Osteoblast (primary cell): ENCODE measurements around the gene SRPK2. TPM values are rescaled to one million over a fixed set of nuclear protein-coding genes. Genes with fewer than 3 reads are reported as not detected.
A peak's percentile ranks its signal among the peaks of the same experiment; 100 is the strongest.

Experiments
- DNase-seq: peaks from one replicate; pipeline ENCODE4 v3.0.0; 2011; ENCODE audit warnings: low spot score, mixed read lengths; ENCODE audit not compliant: insufficient read length; ENCODE audit errors: missing footprints
- H2AFZ ChIP-seq: 2 replicates; pipeline ENCODE4 v1.6.0; 2011; ENCODE audit warnings: mild to moderate bottlenecking, low read length
- H3K27ac ChIP-seq: 2 replicates; pipeline ENCODE4 v1.5.1; 2011; ENCODE audit warnings: mild to moderate bottlenecking, low read depth, low read length, moderate library complexity
- H3K27me3 ChIP-seq: 2 replicates; pipeline ENCODE4 v1.6.0; 2012; ENCODE audit warnings: mild to moderate bottlenecking, control low read depth, inconsistent platforms, low read length, moderate library complexity; ENCODE audit not compliant: insufficient read depth
- H3K36me3 ChIP-seq: 2 replicates; pipeline ENCODE4 v1.5.1; 2011; ENCODE audit warnings: mild to moderate bottlenecking, low read length, control low read depth, moderate library complexity; ENCODE audit not compliant: insufficient read depth
- H3K4me1 ChIP-seq: 2 replicates; pipeline ENCODE4 v1.5.1; 2011; ENCODE audit warnings: mild to moderate bottlenecking, low read length, control low read depth, moderate library complexity; ENCODE audit not compliant: insufficient read depth
- H3K4me2 ChIP-seq: 2 replicates; pipeline ENCODE4 v1.6.0; 2011; ENCODE audit warnings: mild to moderate bottlenecking, low read length; ENCODE audit not compliant: insufficient read depth
- H3K4me3 ChIP-seq: fragments of 200-600 bp; sonication (generic); 3 replicates; pipeline ENCODE4 v1.5.1; 2012; ENCODE audit warnings: mild to moderate bottlenecking, low read length, inconsistent platforms; ENCODE audit not compliant: insufficient read depth
- H3K79me2 ChIP-seq: 2 replicates; pipeline ENCODE4 v1.6.0; 2012; ENCODE audit warnings: mild to moderate bottlenecking, low read length, control low read depth, inconsistent platforms; ENCODE audit not compliant: insufficient read depth
- H3K9me3 ChIP-seq: 2 replicates; pipeline ENCODE4 v1.5.1; 2011; ENCODE audit warnings: low read depth, low read length, control low read depth
- H4K20me1 ChIP-seq: 2 replicates; pipeline ENCODE4 v1.6.0; 2012; ENCODE audit warnings: mild to moderate bottlenecking, low read length, control low read depth; ENCODE audit not compliant: insufficient read depth
- CTCF ChIP-seq: IDR thresholded peaks from 2 replicates; pipeline ENCODE4 v1.5.1; 2011; ENCODE audit warnings: mild to moderate bottlenecking, low read depth, low read length, moderate library complexity; ENCODE audit errors: extremely low read depth
- total RNA-seq: library from RNA; depleted of rRNA; stranded (reverse); fragments of >200 nt; gene quantifications from 2 replicates; pipeline ENCODE4 v1.2.3, GENCODE V29; 2012

Gene SRPK2
- total RNA-seq, 1 donor, result 82.2 TPM

GRCh38 chr7:105278973-105279687 lies 109.6 kb downstream of the SRPK2 start:
- H4K20me1 ChIP-seq, result peaks cover 31% of the 10 kb centered on the region

GRCh38 chr7:105278565-105278964 lies 110.2 kb downstream of the SRPK2 start:
- Histone ChIP-seq H3K4me1 (peaks cover 10% of the 10 kb centered on the region), H3K27ac (no peak overlapping the region), H3K36me3 (peaks cover 2% of the 10 kb centered on the region), H3K27me3 (no peaks in the 10 kb centered on the region), H4K20me1 (peaks cover 33% of the 10 kb centered on the region), H3K4me3 (no peak overlapping the region), H3K4me2 (peak overlapping the region; percentile 69), H2AFZ (no peak overlapping the region), H3K9me3 (no peaks in the 10 kb centered on the region), H3K79me2 (peaks cover 75% of the 10 kb centered on the region)
- DNase-seq, result no peak
- TF ChIP-seq CTCF, result no peak

More at GRCh38 chr7:105278973-105279687, 109.6 kb downstream of the SRPK2 start:
- H3K4me3 ChIP-seq, result peak overlapping the region; percentile 33
- H3K27ac ChIP-seq, result no peak overlapping the region
- DNase-seq, result peak; percentile 70
- peaks cover 2% of the 10 kb centered on the region for H3K36me3 ChIP-seq
- TF ChIP-seq CTCF, result no peak
- no peak overlapping the region for H2AFZ ChIP-seq
- H3K27me3 ChIP-seq, result no peaks in the 10 kb centered on the region
- no peaks in the 10 kb centered on the region for H3K9me3 ChIP-seq
- peaks cover 10% of the 10 kb centered on the region for H3K4me1 ChIP-seq
- peaks cover 75% of the 10 kb centered on the region for H3K79me2 ChIP-seq
- H3K4me2 ChIP-seq, result peak overlapping the region; percentile 69

- H2AFZ ChIP-seq, result no peak overlapping the region
- peaks cover 10% of the 10 kb centered on the region for H3K4me1 ChIP-seq
- peaks cover 2% of the 10 kb centered on the region for H3K36me3 ChIP-seq
- H3K27ac ChIP-seq, result no peak overlapping the region
- no peaks in the 10 kb centered on the region for H3K27me3 ChIP-seq
- no peak for DNase-seq
- peaks cover 75% of the 10 kb centered on the region for H3K79me2 ChIP-seq
- no peak for TF ChIP-seq CTCF
- no peaks in the 10 kb centered on the region for H3K9me3 ChIP-seq
- no peak overlapping the region for H3K4me3 ChIP-seq
- no peak overlapping the region for H3K4me2 ChIP-seq
- peaks cover 30% of the 10 kb centered on the region for H4K20me1 ChIP-seq
Measured at GRCh38 chr7:105277341-105277740, 111.4 kb downstream of the SRPK2 start.

GRCh38 chr7:105270117-105270516 lies 118.6 kb downstream of the SRPK2 start:
- H3K27me3 ChIP-seq, result no peaks in the 10 kb centered on the region
- no peak overlapping the region for H3K4me3 ChIP-seq
- no peaks in the 10 kb centered on the region for H3K9me3 ChIP-seq
- H3K4me2 ChIP-seq, result no peak overlapping the region
- TF ChIP-seq CTCF, result no peak
- no peak overlapping the region for H2AFZ ChIP-seq
- peaks cover 13% of the 10 kb centered on the region for H4K20me1 ChIP-seq
- H3K4me1 ChIP-seq, result peaks cover 24% of the 10 kb centered on the region
- no peak for DNase-seq
- peaks cover 86% of the 10 kb centered on the region for H3K79me2 ChIP-seq
- H3K27ac ChIP-seq, result peak overlapping the region; percentile 70
- H3K36me3 ChIP-seq, result no peaks in the 10 kb centered on the region
